Gastrocnemius medialis (tissue), 4 donors: ENCODE results near the gene GALNT11.

ENCODE experiments used
- POLR2A ChIP-seq, 2 donors: fragments of 450-650 bp; IDR thresholded peaks; one replicate each; pipeline ENCODE4 v1.6.1; 2017; ENCODE audit warnings: antibody characterized with exemption in 2 of 2, mild to moderate bottlenecking in 2 of 2, moderate library complexity in 2 of 2
- TF ChIP-seq, protein P1 (sequence below), 5 experiments: fragments of 450-650 bp in 3 of 5; fragments of 200-600 bp in 2 of 5; sonication (generic) in 2 of 5; IDR thresholded peaks in 4 of 5; conservative IDR thresholded peaks in 1 of 5; 1 replicate in 4 of 5; 2 replicates in 1 of 5; pipeline ENCODE4 v1.5.1; 2016 to 2019; ENCODE audit warnings: antibody characterized with exemption in 5 of 5, mild to moderate bottlenecking in 3 of 5, moderate library complexity in 3 of 5

DNA sequence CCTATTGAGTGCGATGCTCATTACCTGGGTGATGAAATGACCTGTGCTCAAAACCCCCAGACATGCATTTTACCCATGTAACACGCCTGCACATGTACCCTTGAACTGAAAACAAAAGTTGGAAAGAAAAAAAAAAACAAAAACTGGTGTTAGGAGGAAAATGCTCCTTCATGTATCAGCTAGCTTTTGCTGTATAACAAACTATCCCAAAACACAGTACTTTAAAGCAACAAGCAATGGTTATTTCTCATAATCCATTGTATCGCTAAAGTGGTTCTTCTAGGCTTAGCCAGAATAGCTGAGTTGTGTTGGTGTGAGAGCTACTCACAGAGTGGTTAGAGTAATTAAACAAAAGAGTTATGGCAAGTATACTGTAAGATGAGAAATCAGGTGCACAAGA, 12.2 kb upstream of the GALNT11 start:
- TF ChIP-seq, protein P1, sequence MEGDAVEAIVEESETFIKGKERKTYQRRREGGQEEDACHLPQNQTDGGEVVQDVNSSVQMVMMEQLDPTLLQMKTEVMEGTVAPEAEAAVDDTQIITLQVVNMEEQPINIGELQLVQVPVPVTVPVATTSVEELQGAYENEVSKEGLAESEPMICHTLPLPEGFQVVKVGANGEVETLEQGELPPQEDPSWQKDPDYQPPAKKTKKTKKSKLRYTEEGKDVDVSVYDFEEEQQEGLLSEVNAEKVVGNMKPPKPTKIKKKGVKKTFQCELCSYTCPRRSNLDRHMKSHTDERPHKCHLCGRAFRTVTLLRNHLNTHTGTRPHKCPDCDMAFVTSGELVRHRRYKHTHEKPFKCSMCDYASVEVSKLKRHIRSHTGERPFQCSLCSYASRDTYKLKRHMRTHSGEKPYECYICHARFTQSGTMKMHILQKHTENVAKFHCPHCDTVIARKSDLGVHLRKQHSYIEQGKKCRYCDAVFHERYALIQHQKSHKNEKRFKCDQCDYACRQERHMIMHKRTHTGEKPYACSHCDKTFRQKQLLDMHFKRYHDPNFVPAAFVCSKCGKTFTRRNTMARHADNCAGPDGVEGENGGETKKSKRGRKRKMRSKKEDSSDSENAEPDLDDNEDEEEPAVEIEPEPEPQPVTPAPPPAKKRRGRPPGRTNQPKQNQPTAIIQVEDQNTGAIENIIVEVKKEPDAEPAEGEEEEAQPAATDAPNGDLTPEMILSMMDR (IDR thresholded peaks at IDR 0.05 in 4 of 5, conservative IDR thresholded peaks at IDR 0.05 in 1 of 5): no peak
- no peak for TF ChIP-seq POLR2A (IDR thresholded peaks at IDR 0.05)
